B cell (primary cell): ENCODE data around the gene RALY. TPM values are rescaled to one million over a fixed set of nuclear protein-coding genes. Genes with fewer than 3 reads are reported as not detected.

Source experiments
- ATAC-seq: fragments of 200-7000 bp; cut with Tn5 transposase; one replicate; pipeline ENCODE4 v1.10.0; 2021; ENCODE audit warnings: low read depth, mild to moderate bottlenecking, moderate number of reproducible peaks, moderate library complexity
- CTCF ChIA-PET: fragments of 350-600 bp; sonication (Branson Sonifier 250); formaldehyde crosslinking; loops from one replicate; lab custom pipeline; 2021; ENCODE audit warnings: antibody characterized with exemption, inconsistent platforms; lab: Charles Lee
- POLR2A ChIA-PET: fragments of 350-600 bp; sonication (Branson Sonifier 250); formaldehyde crosslinking; loops from one replicate; lab custom pipeline; 2021; ENCODE audit warnings: antibody characterized with exemption; lab: Charles Lee
- DNase-seq: peaks from one replicate; pipeline ENCODE4 v3.0.0; 2013
- H2AFZ ChIP-seq: 2 replicates; pipeline ENCODE4 v1.6.1; 2012; ENCODE audit warnings: mild to moderate bottlenecking, low read depth, low read length; ENCODE audit not compliant: insufficient read depth, poor library complexity, severe bottlenecking
- H3K27ac ChIP-seq, 2 donors: 1 replicate in 1 of 2; 2 replicates in 1 of 2; pipeline ENCODE4 v1.5.1; 2012 to 2013; ENCODE audit warnings: low read length in 2 of 2, mild to moderate bottlenecking in 2 of 2, moderate library complexity in 1 of 2
- H3K27me3 ChIP-seq, 4 experiments: fragments of 200-600 bp in 1 of 4; sonication (generic) in 1 of 4; replicated peaks in 1 of 4; 1 replicate in 2 of 4; 2 replicates in 2 of 4; pipeline versions ENCODE4 v1.6.1 to v1.7.0; 2013 to 2016; ENCODE audit warnings: low read length in 3 of 4, mild to moderate bottlenecking in 2 of 4, mixed read lengths in 1 of 4, moderate library complexity in 1 of 4; ENCODE audit not compliant: insufficient read depth in 4 of 4, control insufficient read depth in 3 of 4; ENCODE audit errors: control extremely low read depth in 1 of 4
- H3K36me3 ChIP-seq, 2 experiments: replicated peaks in 1 of 2; 1 replicate in 1 of 2; 2 replicates in 1 of 2; pipeline versions ENCODE4 v1.6.1 to v1.7.1; 2013; ENCODE audit warnings: low read length in 1 of 2; ENCODE audit not compliant: insufficient read depth in 2 of 2, control insufficient read depth in 1 of 2; ENCODE audit errors: control extremely low read depth in 1 of 2, extremely low read depth in 1 of 2
- H3K4me1 ChIP-seq, 2 donors: fragments of 200-600 bp in 1 of 2; sonication (generic) in 1 of 2; 1 replicate in 1 of 2; 2 replicates in 1 of 2; pipeline versions ENCODE4 v1.5.1 to v1.6.1; 2013 to 2017; ENCODE audit warnings: low read length in 2 of 2; ENCODE audit not compliant: control insufficient read depth in 2 of 2, insufficient read depth in 2 of 2
- H3K4me2 ChIP-seq: replicated peaks from 2 replicates; pipeline ENCODE3; 2012; ENCODE audit warnings: mild to moderate bottlenecking, low read depth, low read length; ENCODE audit not compliant: poor library complexity, severe bottlenecking
- H3K4me3 ChIP-seq, 5 experiments: fragments of 200-600 bp in 1 of 5; sonication (generic) in 1 of 5; 1 replicate in 3 of 5; 2 replicates in 2 of 5; pipeline versions ENCODE4 v1.5.1 to v1.7.0; 2011 to 2016; ENCODE audit warnings: low read length in 4 of 5, mild to moderate bottlenecking in 4 of 5, low read depth in 2 of 5, control low read depth in 1 of 5, moderate library complexity in 1 of 5; ENCODE audit not compliant: insufficient read depth in 1 of 5; ENCODE audit errors: control extremely low read depth in 1 of 5, extremely low read depth in 1 of 5
- H3K79me2 ChIP-seq: fragments of 200-600 bp; sonication (generic); one replicate; pipeline ENCODE4 v1.6.0; 2016; ENCODE audit warnings: low read length; ENCODE audit not compliant: control insufficient read depth, insufficient read depth
- H3K9ac ChIP-seq: fragments of 200-600 bp; sonication (generic); 2 replicates; pipeline ENCODE4 v1.6.1; 2017; ENCODE audit warnings: mild to moderate bottlenecking, low read length, moderate library complexity
- H3K9me3 ChIP-seq, 3 donors: one replicate each; pipeline versions ENCODE4 v1.6.1 to v1.7.1; 2013; ENCODE audit warnings: low read length in 2 of 3; ENCODE audit not compliant: control insufficient read depth in 2 of 3, insufficient read depth in 1 of 3; ENCODE audit errors: control extremely low read depth in 1 of 3
- H4K20me1 ChIP-seq: 2 replicates; pipeline ENCODE4 v1.6.0; 2012; ENCODE audit warnings: mild to moderate bottlenecking, low read length; ENCODE audit not compliant: insufficient read depth, control insufficient read depth, poor library complexity, severe bottlenecking
- H3K27ac Mint-ChIP-seq: one replicate; pipeline ENCODE4 v1.8.0; 2021; ENCODE audit warnings: mixed read lengths
- H3K27me3 Mint-ChIP-seq: one replicate; pipeline ENCODE4 v1.8.0; 2021; ENCODE audit warnings: mixed read lengths
- H3K4me1 Mint-ChIP-seq: one replicate; pipeline ENCODE4 v1.8.0; 2021; ENCODE audit warnings: mixed read lengths
- H3K4me3 Mint-ChIP-seq: one replicate; pipeline ENCODE4 v1.8.0; 2021; ENCODE audit warnings: mixed read lengths
- H3K9me3 Mint-ChIP-seq: one replicate; pipeline ENCODE4 v1.8.0; 2022; ENCODE audit warnings: mixed read lengths; ENCODE audit not compliant: insufficient read depth
- EZH2 ChIP-seq: IDR thresholded peaks from 2 replicates; pipeline ENCODE4 v1.6.1; 2012; ENCODE audit warnings: borderline replicate concordance, low read depth, mild to moderate bottlenecking, moderate library complexity, low read length; ENCODE audit not compliant: insufficient read depth, poor library complexity, severe bottlenecking
- WGBS: methylation state at CpG from one replicate; pipeline ENCODE4 v1.1.5; 2013; ENCODE audit warnings: missing lambda C conversion rate; ENCODE audit not compliant: insufficient coverage; 5-methylcytosine and 5-hydroxymethylcytosine counted together
- intact Hi-C: fragments of 100-400 bp; cut with micrococcal nuclease; formaldehyde crosslinking; loops from one replicate; pipeline ENCODE4 v1.10.0; 2022
- polyA plus RNA-seq: library from polyadenylated mRNA; depleted of rRNA; stranded (reverse); fragments of >200 nt; gene quantifications from 2 replicates; pipeline ENCODE4 v1.2.3, GENCODE V29; 2012
- total RNA-seq, 2 donors: library from RNA; stranded (reverse); fragments of 120-200 nt in 1 of 2; gene quantifications; 1 replicate in 1 of 2; 2 replicates in 1 of 2; pipeline versions ENCODE4 v1.2.3 to v1.2.4, GENCODE V29; 2013 to 2022
- TF ChIP-seq, protein P1 (sequence below): fragments of 200-600 bp; IDR thresholded peaks from one replicate; pipeline ENCODE4 v1.8.0; 2022; ENCODE audit warnings: antibody characterized with exemption, mild to moderate bottlenecking

The RALY gene
- total and polyA plus RNA-seq, 2 donors (not counting 1 experiment from before 2014, with no cell fraction given) = 89.8 to 94.4 TPM

DNA sequence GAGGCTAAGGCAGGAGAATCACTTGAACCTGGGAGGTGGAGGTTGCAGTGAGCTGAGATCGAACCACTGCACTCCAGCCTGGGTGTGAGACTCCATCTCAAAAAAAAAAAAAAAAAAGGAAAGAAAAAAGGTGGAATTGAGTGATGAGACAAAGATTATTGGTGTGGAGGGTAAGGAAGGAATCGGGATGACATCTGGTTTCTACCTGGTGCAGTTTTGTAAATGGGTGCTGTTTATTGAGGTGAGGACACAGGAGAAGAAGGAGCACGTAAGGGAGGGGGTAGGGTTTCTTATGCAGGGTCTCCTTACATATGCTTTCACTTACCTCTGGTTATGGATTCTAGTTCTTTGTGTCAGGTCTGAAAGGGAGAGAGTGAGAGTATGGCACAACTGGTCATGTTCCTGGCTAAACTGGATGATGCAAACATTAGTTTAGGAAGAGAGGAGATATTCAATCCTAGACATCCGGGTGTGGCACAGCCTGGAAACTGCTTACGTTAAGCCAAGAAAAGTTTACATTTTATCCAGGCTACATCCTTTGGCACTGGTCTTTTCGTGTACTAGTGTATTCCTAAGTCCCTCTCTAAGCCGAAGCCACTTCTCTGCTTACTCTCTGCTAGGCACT lies 5.4 kb downstream of the RALY start:
- Mint-ChIP-seq H3K9me3 (no peaks in the 10 kb centered on the region), H3K27ac (no peak overlapping the region), H3K4me1 (peaks cover 85% of the 10 kb centered on the region), H3K27me3 (no peaks in the 10 kb centered on the region), H3K4me3 (peak overlapping the region; percentile 14)
- Histone ChIP-seq H3K36me3 (peaks cover 0 to 11% of the 10 kb centered on the region in 2 experiments), H3K27ac (no peak overlapping the region), H4K20me1 (peaks cover 92% of the 10 kb centered on the region), H3K4me1 (peaks cover 64 to 65% of the 10 kb centered on the region in 2 donors), H3K9me3 (no peaks in the 10 kb centered on the region), H3K9ac (no peak overlapping the region), H3K79me2 (peaks cover 100% of the 10 kb centered on the region), H2AFZ (no peak overlapping the region), H3K4me3 (no peak overlapping the region), H3K4me2 (peak overlapping the region; percentile 9), H3K27me3 (no peaks in the 10 kb centered on the region)
- ChIA-PET CTCF (interaction anchor here (0.7 kb wide), 1 partner anchor 1517 kb away, joined by 4 read pairs; no protein-coding TSS in a partner anchor), POLR2A (no interaction called here)
- ATAC-seq (no peak), DNase-seq (no peak)
- TF ChIP-seq, protein P1, sequence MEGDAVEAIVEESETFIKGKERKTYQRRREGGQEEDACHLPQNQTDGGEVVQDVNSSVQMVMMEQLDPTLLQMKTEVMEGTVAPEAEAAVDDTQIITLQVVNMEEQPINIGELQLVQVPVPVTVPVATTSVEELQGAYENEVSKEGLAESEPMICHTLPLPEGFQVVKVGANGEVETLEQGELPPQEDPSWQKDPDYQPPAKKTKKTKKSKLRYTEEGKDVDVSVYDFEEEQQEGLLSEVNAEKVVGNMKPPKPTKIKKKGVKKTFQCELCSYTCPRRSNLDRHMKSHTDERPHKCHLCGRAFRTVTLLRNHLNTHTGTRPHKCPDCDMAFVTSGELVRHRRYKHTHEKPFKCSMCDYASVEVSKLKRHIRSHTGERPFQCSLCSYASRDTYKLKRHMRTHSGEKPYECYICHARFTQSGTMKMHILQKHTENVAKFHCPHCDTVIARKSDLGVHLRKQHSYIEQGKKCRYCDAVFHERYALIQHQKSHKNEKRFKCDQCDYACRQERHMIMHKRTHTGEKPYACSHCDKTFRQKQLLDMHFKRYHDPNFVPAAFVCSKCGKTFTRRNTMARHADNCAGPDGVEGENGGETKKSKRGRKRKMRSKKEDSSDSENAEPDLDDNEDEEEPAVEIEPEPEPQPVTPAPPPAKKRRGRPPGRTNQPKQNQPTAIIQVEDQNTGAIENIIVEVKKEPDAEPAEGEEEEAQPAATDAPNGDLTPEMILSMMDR = no peak
- TF ChIP-seq EZH2 = no peak
- 98% methylated on average over 6 of the region's 7 CpGs for WGBS
- intact Hi-C loops = loop anchor here (10.0 kb wide), 1 partner anchor 706 kb away; the partner anchor contains the start of gene TP53INP2

DNA sequence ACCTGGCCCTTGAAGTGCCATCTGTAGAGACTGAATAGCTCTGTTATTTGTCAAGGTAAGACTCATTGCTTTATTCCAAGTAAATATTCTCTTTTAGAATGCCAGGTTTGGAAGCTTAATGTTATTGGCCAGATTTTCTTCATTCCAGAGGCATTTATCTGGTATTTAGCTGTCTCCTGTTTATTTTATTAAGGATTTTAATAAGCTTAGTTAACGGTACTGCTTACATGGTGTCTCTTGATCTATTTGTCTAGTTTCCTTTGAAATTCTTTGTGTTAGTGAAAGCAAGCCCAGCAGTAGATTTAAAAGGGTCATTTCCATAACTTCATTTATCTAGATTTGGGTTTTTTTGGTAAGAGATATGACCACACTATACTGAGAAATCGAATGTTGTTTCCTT lies 7.7 kb downstream of the RALY start:
- H3K4me3 Mint-ChIP-seq = no peak overlapping the region
- H3K27me3 ChIP-seq = no peaks in the 10 kb centered on the region
- TF ChIP-seq EZH2 = no peak
- TF ChIP-seq, protein P1 = no peak
- no peak for ATAC-seq
- no peaks in the 10 kb centered on the region for H3K27me3 Mint-ChIP-seq
- peaks cover 100% of the 10 kb centered on the region for H3K79me2 ChIP-seq
- intact Hi-C loops = no loop called here
- POLR2A ChIA-PET = no interaction called here
- no peak for DNase-seq
- peaks cover 89% of the 10 kb centered on the region for H3K4me1 Mint-ChIP-seq
- no peaks in the 10 kb centered on the region for H3K9me3 ChIP-seq
- WGBS = no CpG with 5 or more reads among the region's 2 CpGs
- H3K4me1 ChIP-seq = peaks cover 49 to 51% of the 10 kb centered on the region in 2 donors
- H4K20me1 ChIP-seq = peaks cover 92% of the 10 kb centered on the region
- no peak overlapping the region for H3K27ac ChIP-seq
- H2AFZ ChIP-seq = no peak overlapping the region
- no peak overlapping the region for H3K27ac Mint-ChIP-seq
- CTCF ChIA-PET = interaction anchor here (0.6 to 0.7 kb wide), 2 partner anchors 251 to 889 kb away, joined by 3 to 5 read pairs; no protein-coding TSS in a partner anchor
- H3K9me3 Mint-ChIP-seq = no peaks in the 10 kb centered on the region
- H3K4me2 ChIP-seq = peak overlapping the region; percentile 32
- no peak overlapping the region for H3K4me3 ChIP-seq
- peaks cover 0 to 15% of the 10 kb centered on the region in 2 experiments for H3K36me3 ChIP-seq
- H3K9ac ChIP-seq = no peak overlapping the region
